OCI-LY7 (cell line): ENCODE data around the gene SETDB1.

Experiments
- CTCF ChIP-seq: fragments of 200-600 bp; sonication (generic); conservative IDR thresholded peaks from 2 replicates; pipeline ENCODE4 v1.5.1; 2014; ENCODE audit warnings: mild to moderate bottlenecking, antibody characterized with exemption, low read length, moderate library complexity, mixed read lengths
- EZH2phosphoT487 ChIP-seq: fragments of 200-600 bp; sonication (generic); IDR thresholded peaks from 2 replicates; pipeline ENCODE4 v1.6.1; 2018; ENCODE audit warnings: low read depth, borderline replicate concordance, mild to moderate bottlenecking, mixed run types, antibody characterized with exemption, low read length, moderate library complexity, mixed read lengths

DNA sequence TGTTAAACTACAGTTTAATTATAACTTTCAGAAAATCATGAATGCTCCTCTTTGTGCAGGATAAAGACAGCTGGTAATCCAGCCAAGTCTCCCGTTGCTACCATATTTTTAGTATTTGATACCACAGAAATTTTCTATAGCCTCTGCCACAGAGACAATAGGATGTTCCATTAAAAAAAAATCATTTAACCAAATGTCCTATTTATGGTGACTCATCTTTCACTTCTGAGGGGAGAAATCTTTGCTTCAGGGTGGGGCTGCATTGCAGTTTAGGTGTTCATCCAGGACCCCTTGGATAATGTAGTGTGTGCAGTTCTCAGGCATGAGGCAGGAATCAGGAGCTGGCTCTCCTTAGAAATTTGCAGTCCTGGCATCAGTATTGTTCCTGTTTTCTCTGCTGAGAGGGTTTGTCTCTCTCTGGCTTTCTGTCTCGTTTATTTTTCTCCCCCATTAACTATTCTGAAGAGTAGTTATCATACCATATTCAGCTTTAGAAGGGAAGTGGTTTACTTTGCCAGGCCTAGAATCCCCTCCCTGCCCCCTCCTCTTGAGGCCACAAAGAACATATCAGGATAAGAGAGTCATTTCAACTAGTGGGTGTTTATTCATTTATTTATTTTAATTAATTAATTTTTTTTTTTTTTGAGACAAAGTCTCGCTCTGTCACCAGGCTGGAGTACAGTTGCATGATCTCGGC, 85.1 kb downstream of the SETDB1 start:
- TF ChIP-seq CTCF (no peak), EZH2phosphoT487 (no peak)
